AG04450 (cell line): ENCODE data around the gene CDK13. TPM values are rescaled to one million over a fixed set of nuclear protein-coding genes. Genes with fewer than 3 reads are reported as not detected.
A peak's percentile ranks its signal among the peaks of the same experiment; 100 is the strongest.
"Not testable (repeated sequence)": the region's sequence is repeated elsewhere in the genome, so short reads cannot be mapped to it uniquely, and the experiment has no call there.

Experiments used
- CTCF ChIA-PET: fragments of 300-600, 350-600 bp; formaldehyde crosslinking; extraction: SDS; loops from one replicate; lab custom pipeline; 2022; ENCODE audit warnings: antibody characterized with exemption, inconsistent platforms; lab: Charles Lee
- POLR2A ChIA-PET: fragments of 350-600 bp; formaldehyde crosslinking; extraction: SDS; loops from one replicate; lab custom pipeline; 2021; ENCODE audit warnings: antibody characterized with exemption, inconsistent platforms; lab: Yijun Ruan, JAX
- DNase-seq: peaks from one replicate; pipeline ENCODE4 v3.0.0-alpha.2; 2011; ENCODE audit warnings: low read depth, low spot score
- H3K27ac ChIP-seq: one replicate; pipeline ENCODE4 v1.5.1; 2012; ENCODE audit warnings: low read depth, low read length, control low read depth
- H3K27me3 ChIP-seq: one replicate; pipeline ENCODE4 v1.6.0; 2012; ENCODE audit warnings: low read length; ENCODE audit not compliant: control insufficient read depth, insufficient read depth
- H3K4me3 ChIP-seq: 2 replicates; pipeline ENCODE4 v1.5.1; 2011; ENCODE audit warnings: mild to moderate bottlenecking, low read depth, low read length, control low read depth
- H3K9me3 ChIP-seq: 2 replicates; pipeline ENCODE4 v1.5.1; 2012; ENCODE audit warnings: low read length; ENCODE audit not compliant: control insufficient read depth, insufficient read depth
- CTCF ChIP-seq: IDR thresholded peaks from 2 replicates; pipeline ENCODE4 v1.5.1; 2011; ENCODE audit warnings: low read depth, low read length, control low read depth, inconsistent platforms
- polyA plus RNA-seq: library from polyadenylated mRNA; depleted of rRNA; stranded (reverse); fragments of >200 nt; gene quantifications from 2 replicates; pipeline ENCODE4 v1.2.3, GENCODE V29; 2011

The CDK13 gene
- polyA plus RNA-seq, 1 experiment = 44.2 TPM

GRCh38 chr7:40134428-40135316 is 184.6 kb downstream of the CDK13 start, which contains the start of the genes MPLKIP and SUGCT:
Gene MPLKIP, minus strand, starts transcription at chr7:40134622. Its CDS starts 55 bp downstream, at chr7:40134567.
Gene SUGCT, plus strand, starts transcription at chr7:40135005.
- CTCF ChIA-PET = interaction anchor here (0.7 to 2.6 kb wide), 16 partner anchors 9 to 239 kb away, joined by 3 to 9 read pairs (median 4); no protein-coding TSS in a partner anchor
- Histone ChIP-seq H3K4me3 (peak within 1 kb of the TSS; percentile 89), H3K27me3 (no peaks in the 10 kb centered on the region), H3K9me3 (no peaks in the 10 kb centered on the region; the same call in 1 of the 2 replicates), H3K27ac (peak within 1 kb of the TSS; percentile 79)
- peak; percentile 82 for TF ChIP-seq CTCF
- DNase-seq = peak; percentile 78
- POLR2A ChIA-PET = interaction anchor here (0.7 to 1.2 kb wide), 6 partner anchors 27 to 87 kb away, joined by 3 to 5 read pairs (median 3); no protein-coding TSS in a partner anchor

GRCh38 chr7:40135317-40135610 is 185.2 kb downstream of the CDK13 start:
- peak overlapping the region; percentile 89 for H3K4me3 ChIP-seq
- ChIA-PET POLR2A (interaction anchor here (0.7 to 1.2 kb wide), 4 partner anchors 28 to 87 kb away, joined by 3 to 4 read pairs (median 3); no protein-coding TSS in a partner anchor), CTCF (interaction anchor here (0.7 to 2.6 kb wide), 9 partner anchors 9 to 97 kb away, joined by 3 to 9 read pairs (median 3); no protein-coding TSS in a partner anchor)
- H3K27ac ChIP-seq = peak overlapping the region; percentile 31
- no peaks in the 10 kb centered on the region for H3K27me3 ChIP-seq
- H3K9me3 ChIP-seq = no peaks in the 10 kb centered on the region; the same call in 1 of the 2 replicates
- no peak for TF ChIP-seq CTCF
- DNase-seq = no peak

- Histone ChIP-seq H3K27ac (no peak overlapping the region), H3K27me3 (no peaks in the 10 kb centered on the region), H3K9me3 (no peaks in the 10 kb centered on the region; the same call in 1 of the 2 replicates), H3K4me3 (no peak overlapping the region)
- ChIA-PET CTCF (interaction anchor here (0.6 to 0.9 kb wide), 2 partner anchors 62 to 188 kb away, joined by 3 to 4 read pairs; no protein-coding TSS in a partner anchor), POLR2A (no interaction called here)
- no peak for TF ChIP-seq CTCF
- no peak for DNase-seq
These were observed 187.5 kb downstream of the CDK13 start for GRCh38 chr7:40137563-40137962.

- no peaks in the 10 kb centered on the region for H3K27me3 ChIP-seq
- H3K4me3 ChIP-seq = no peak overlapping the region
- CTCF ChIA-PET = no interaction called here
- DNase-seq = no peak
- no peak for TF ChIP-seq CTCF
- H3K27ac ChIP-seq = no peak overlapping the region
- POLR2A ChIA-PET = no interaction called here
- no peaks in the 10 kb centered on the region; the same call in 1 of the 2 replicates for H3K9me3 ChIP-seq
These were observed 188.9 kb downstream of the CDK13 start for GRCh38 chr7:40138973-40139372.

- H3K27ac ChIP-seq, CTCF ChIA-PET, POLR2A ChIA-PET, H3K9me3 ChIP-seq, H3K27me3 ChIP-seq, DNase-seq, H3K4me3 ChIP-seq: not testable (repeated sequence)
These were observed 189.8 kb downstream of the CDK13 start for GRCh38 chr7:40139891-40140290.

GRCh38 chr7:40141916-40142315 is 191.9 kb downstream of the CDK13 start:
- H3K27me3 ChIP-seq, H3K9me3 ChIP-seq, CTCF ChIA-PET, DNase-seq, H3K27ac ChIP-seq, POLR2A ChIA-PET, H3K4me3 ChIP-seq: not testable (repeated sequence)

- H3K9me3 ChIP-seq, H3K4me3 ChIP-seq, H3K27ac ChIP-seq, DNase-seq, POLR2A ChIA-PET, H3K27me3 ChIP-seq: not testable (repeated sequence)
- CTCF ChIA-PET = interaction anchor here (0.7 kb wide), 1 partner anchor 156 kb away, joined by 8 read pairs; no protein-coding TSS in a partner anchor
These were observed 195.6 kb downstream of the CDK13 start for GRCh38 chr7:40145596-40146130.
